H4 (cell line): ENCODE results near the gene F3. TPM values are rescaled to one million over a fixed set of nuclear protein-coding genes. Genes with fewer than 3 reads are reported as not detected.
"Not testable (repeated sequence)": the region's sequence is repeated elsewhere in the genome, so short reads cannot be mapped to it uniquely, and the experiment has no call there.

Experiments
- DNase-seq: peaks from one replicate; pipeline ENCODE4 v3.0.0-alpha.2; 2015; ENCODE audit warnings: low spot score
- total RNA-seq: library from RNA; depleted of rRNA; stranded (reverse); fragments of >200 nt; shearing (Covaris generic); gene quantifications from 2 replicates; pipeline ENCODE4 v1.2.3, GENCODE V29; 2014; rRNA removed

The F3 gene
- total RNA-seq = 42.6 and 43.3 TPM in 2 replicates

GRCh38 chr1:94541246-94542087, at the start of gene F3:
TSS of gene F3 (minus strand) at chr1:94541759. CDS start at chr1:94541636, 123 bp downstream.
- peak; percentile 76 for DNase-seq

- no peak for DNase-seq
Measured at GRCh38 chr1:94590203-94591137, 48.9 kb upstream of the F3 start.

- DNase-seq = no peak
Measured at GRCh38 chr1:94589728-94590127, 48.2 kb upstream of the F3 start.

- no peak for DNase-seq
Measured at GRCh38 chr1:94582565-94582964, 41.0 kb upstream of the F3 start.

GRCh38 chr1:94580367-94581115, 39.0 kb upstream of the F3 start:
- peak; percentile 43 for DNase-seq

GRCh38 chr1:94579876-94580294, 38.3 kb upstream of the F3 start:
- DNase-seq = peak; percentile 89

- no peak for DNase-seq
Measured at GRCh38 chr1:94578856-94579255, 37.3 kb upstream of the F3 start.

GRCh38 chr1:94573917-94574316, 32.4 kb upstream of the F3 start:
- not testable (repeated sequence) for DNase-seq

- no peak for DNase-seq
Measured at GRCh38 chr1:94572780-94573179, 31.2 kb upstream of the F3 start.

GRCh38 chr1:94570965-94571364, 29.4 kb upstream of the F3 start:
- not testable (repeated sequence) for DNase-seq

GRCh38 chr1:94568806-94569205, 27.2 kb upstream of the F3 start:
- not testable (repeated sequence) for DNase-seq

GRCh38 chr1:94567975-94568607, 26.5 kb upstream of the F3 start:
- DNase-seq = not testable (repeated sequence)

- not testable (repeated sequence) for DNase-seq
Measured at GRCh38 chr1:94566436-94566835, 24.9 kb upstream of the F3 start.

GRCh38 chr1:94565901-94566300, 24.3 kb upstream of the F3 start:
- no peak for DNase-seq

GRCh38 chr1:94562519-94563260, 21.1 kb upstream of the F3 start:
- DNase-seq = no peak

- DNase-seq = no peak
Measured at GRCh38 chr1:94560333-94560732, 18.8 kb upstream of the F3 start.

- no peak for DNase-seq
Measured at GRCh38 chr1:94559921-94560320, 18.4 kb upstream of the F3 start.

GRCh38 chr1:94555091-94555490, 13.5 kb upstream of the F3 start:
- DNase-seq = no peak

GRCh38 chr1:94554580-94554979, 13.0 kb upstream of the F3 start:
- no peak for DNase-seq

GRCh38 chr1:94553931-94554330, 12.4 kb upstream of the F3 start:
- DNase-seq = no peak

- DNase-seq = peak; percentile 43
Measured at GRCh38 chr1:94553323-94553730, 11.8 kb upstream of the F3 start.
